ENCODE measurements around the gene RGS14. TPM values are rescaled to one million over a fixed set of nuclear protein-coding genes. Genes with fewer than 3 reads are reported as not detected.
"Not testable (repeated sequence)": the region's sequence is repeated elsewhere in the genome, so short reads cannot be mapped to it uniquely, and the experiment has no call there.

RGS14 gene
- total RNA-seq, 1 donor from 2014 or later: 46.3 TPM

DNA sequence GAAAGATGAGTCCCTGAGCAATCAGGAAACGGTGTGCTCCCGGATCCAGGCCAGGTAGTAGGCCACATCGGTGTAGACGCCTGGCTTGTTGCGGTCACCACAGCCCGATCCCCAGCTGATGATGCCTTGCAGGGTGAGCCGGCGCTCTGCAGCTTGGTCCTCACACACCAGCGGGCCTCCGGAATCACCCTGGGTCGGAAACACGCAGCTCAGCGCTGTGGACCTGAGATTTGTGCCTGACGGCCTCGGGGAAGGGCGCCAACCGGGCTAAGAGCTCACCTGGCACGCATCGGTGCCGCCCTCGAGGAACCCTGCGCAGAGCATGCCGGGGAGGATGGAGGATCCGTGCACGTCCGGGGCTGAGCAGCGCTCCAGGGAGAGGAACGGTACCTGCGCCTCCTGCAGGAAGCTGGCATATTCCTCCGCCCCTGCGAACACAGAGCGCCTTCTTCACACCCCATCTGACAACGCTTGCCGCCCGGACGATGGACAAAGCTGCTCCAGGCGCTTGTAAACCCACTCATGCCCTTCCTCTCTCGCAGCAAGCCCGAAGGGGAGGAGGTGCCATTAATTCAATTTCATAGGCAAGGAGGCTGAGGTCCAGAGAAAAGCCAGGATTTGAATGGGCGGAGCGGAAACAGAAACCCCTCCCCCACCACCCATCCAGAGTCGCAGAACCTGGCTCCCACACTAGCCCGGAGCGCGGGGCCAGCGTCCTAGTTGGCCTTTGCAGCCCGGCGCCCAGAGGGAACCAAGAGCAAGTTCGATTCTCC, 44.7 kb downstream of the RGS14 start:
- peak; percentile 78 for DNase-seq (ENCODE audit: low spot score)

DNA sequence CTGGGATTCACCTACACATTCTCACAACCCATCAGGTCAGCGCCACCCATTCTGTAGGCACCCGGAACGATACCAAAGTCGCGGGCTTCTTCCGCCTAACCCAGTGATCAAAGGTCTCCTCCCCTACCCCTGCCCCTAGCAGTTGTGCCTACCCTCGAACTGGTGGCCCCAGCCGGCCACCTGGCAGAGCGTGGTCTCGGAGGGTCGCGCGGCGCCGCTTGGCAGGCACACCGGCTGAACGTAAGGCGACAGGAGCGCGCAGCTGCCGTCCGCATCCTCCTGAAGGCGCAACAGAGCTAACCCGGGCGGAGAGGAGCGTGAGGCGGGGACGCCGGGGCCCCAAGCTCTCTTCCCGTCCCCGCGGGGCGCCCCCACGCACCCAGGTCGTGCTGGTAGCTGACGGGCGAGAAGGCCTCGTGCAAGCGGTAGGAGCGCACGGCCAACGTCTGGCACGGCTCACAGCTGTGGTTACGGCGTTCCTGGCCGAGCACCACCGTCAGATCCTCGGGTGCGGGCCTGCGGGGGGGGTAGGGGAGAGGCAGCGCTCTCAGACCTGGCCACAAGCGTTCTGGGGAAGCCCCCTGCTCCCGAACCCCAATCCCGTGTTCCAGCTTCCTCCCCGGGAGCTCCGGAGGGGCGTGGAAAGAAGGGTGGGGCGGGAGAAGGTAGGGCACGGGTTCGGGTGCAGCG, 45.5 kb downstream of the RGS14 start:
- no peak for DNase-seq (ENCODE audit: low spot score)

DNA sequence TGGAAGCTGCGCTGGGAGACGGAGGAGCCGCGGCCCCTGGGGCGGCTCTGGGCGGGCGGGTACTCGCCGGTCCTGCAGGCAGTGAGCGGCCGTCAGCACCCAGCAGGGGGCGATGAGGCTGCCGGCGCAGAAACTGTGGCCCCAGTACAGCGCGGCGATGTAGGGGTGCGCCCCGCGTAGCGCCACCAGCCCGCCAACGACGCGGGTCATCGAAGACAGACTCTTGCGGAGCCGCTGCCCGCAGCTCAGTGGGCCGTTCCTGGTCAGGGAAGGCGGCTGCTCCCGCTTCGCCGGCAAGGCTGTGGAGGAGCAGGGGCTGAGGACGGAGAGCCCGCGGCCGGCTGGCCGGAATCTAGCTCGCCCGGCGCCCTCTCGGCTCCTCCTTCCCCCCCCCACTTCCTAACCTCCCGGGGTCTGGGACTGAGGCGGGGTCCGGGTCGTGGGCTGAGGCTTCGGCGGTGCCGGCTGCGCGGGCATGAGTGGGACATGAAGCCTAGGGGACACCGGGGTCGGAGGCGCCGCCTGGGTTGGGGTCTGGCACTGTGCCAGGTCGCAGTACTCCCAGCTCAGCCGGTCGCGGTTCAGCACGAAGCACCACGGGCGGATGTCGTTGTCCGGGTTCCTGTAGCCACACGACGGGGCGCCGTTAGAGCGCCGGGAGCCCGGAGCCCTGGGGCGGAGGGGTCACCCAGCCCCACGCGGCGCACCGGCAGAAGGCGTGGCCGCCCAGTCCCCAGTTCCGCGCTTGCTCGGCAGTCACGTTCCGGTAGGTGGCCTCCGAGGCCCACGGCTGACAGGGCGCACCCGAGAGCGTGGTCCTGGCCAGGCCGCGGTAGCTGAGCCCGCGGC, 46.3 kb downstream of the RGS14 start:
- DNase-seq (ENCODE audit: low spot score): peak; percentile 87

DNA sequence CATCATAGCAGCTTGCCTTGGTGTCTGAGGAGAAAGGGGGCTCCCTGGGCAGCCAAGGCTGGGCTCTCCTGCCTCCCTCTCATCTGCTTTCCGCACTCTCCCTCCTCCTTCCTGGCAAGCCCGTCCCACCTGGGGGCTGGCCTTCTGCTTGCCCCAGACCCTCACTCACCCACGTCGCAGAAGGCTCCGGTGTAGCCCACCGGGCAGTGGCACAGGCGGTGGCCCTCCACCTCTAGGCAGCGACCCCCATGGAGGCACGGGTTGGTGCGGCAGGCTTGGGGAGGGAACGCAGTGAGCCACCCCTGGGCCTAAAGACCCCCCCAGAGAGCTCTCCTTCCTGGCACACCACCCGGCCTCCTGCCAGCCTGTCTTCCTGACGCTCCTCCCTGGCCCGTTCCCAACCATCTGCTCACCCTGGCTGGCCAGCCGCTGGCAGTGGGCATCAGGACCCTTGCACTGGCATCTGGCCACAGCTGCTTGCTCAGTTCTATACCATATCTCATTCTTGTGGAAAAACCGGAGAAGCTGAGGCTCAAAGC, 47.0 kb downstream of the RGS14 start:
- DNase-seq (ENCODE audit: low spot score): no peak

DNA sequence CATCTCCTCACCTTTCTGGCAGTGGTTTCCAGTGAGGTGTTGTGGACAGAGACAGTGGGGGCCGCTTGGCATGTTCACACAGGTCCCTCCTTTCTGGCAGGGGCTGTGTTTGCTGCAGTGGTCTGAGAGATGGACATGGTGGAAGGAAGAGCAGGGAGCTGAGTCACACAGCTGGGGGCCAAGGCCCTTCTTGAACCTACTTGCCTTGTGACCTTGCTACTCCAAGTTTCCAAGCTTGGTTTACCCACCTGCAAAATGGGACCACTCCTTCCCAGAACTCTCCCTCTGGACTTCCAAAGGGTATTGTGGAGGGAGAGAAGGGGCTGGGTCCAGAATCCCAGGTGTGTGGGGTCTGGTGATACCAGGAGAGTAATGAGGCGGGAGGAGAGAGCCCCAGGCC, 47.6 kb downstream of the RGS14 start:
- DNase-seq (ENCODE audit: low spot score): no peak

DNA sequence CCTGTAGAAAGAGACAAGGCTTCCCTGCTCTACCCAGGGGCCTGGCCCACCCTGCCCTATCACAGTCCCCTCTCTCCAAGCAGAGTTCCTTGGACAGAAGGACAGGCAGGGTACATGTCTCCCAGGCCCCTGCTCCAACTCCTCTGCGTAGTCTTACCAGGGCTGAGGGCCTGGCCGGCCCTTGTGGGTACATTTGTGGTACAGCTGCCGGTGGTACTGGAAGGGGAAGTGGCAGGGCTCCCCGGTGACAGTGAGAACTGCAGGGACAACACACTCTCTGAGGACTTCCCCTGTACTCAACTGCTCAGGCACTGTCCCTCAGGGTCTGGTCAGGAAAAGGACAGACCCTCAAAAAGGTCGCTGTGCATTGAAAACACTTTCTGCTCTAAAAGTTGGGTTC, 48.1 kb downstream of the RGS14 start:
- DNase-seq (ENCODE audit: low spot score): no peak

DNA sequence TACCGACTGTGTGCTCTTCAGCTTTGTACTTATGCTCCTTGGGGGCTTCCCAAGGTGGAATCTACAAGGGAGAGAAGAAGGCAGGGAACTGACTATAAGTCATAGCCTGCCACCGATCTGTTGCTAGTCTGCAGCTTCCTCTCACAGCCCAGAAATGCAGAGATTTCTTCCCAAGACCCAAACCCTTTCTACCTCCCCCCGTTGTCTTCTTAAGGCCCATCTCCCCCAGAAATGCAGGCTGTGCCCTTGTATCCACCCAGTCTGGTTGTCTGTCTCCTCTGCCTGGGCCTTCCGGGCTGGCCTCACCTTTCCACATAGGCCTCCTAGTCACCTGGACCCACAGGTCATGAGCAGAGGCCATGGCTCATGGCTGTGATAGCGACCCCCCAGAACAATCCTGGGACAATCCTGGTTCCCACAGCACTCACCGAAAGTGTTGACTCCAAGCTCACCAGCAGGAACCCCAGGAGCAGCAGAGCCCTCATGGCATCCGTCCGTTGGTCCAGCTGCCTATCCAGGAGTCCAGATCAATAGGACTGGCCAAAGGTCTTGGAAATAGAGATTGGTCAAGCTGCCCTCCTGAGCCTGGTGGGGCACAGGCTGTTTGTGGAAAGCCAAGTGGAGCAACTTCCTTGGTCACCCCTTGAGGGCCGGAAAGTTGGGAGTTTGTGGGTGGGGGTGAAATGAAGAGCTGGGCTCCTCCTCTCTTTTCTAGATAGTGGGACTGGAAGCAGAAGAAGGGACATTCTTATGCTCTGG, 51.5 kb downstream of the RGS14 start, which contains the start of gene F12:
TSS of gene F12 (minus strand) at position 522 of the 759 bp plus-strand sequence. CDS start at position 485, 37 bp downstream.
- DNase-seq (ENCODE audit: low spot score): no peak

DNA sequence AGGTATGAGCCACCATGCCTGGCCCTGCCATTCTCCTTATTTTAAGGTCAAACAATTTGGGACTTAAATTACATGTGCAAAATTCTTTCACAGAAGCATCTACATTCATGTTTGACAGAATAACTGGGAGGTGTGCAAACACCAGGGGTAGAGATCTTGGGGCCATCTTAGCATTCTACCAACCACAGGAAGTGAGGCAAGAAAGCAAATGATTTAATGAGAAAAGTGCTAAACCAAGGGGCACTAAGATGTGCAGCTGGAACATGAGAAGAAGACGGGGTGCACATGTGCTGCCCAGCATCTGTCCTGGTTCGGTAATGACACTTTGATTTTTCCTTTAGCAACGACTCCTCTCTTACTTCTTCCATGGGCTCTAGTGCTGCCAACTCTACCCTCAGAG, 52.9 kb downstream of the RGS14 start:
- DNase-seq (ENCODE audit: low spot score): no peak

DNA sequence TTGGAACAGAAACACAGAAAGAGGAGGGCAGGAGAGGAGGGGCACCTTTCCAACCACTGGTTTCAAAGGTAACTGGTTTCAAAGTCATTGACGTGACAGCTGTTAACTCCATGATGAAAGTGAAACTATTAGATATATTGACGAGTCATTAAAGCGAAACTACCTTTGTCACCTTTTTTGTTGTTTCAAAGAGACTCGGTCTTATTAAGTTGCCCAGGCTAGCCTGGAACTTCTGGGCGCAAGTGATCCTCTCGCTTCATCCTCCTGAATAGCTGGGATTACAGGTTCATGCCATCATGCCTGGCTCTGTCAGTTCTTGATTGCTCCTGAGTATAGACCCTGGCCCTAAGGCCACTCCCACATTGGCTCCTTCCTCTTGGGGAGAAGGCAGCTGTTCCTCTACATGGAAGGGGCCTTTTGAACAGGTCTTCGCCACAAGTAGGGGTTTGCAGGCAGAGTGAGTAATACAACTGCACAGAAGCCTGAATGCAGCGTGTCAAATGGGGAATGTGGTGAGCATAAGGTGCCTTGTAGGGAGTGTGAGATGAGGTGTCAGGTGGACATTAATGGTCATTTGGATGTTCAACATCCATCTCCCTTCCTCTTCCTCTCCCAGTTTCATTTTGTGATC, 55.0 kb downstream of the RGS14 start:
- DNase-seq (ENCODE audit: low spot score): no peak

DNA sequence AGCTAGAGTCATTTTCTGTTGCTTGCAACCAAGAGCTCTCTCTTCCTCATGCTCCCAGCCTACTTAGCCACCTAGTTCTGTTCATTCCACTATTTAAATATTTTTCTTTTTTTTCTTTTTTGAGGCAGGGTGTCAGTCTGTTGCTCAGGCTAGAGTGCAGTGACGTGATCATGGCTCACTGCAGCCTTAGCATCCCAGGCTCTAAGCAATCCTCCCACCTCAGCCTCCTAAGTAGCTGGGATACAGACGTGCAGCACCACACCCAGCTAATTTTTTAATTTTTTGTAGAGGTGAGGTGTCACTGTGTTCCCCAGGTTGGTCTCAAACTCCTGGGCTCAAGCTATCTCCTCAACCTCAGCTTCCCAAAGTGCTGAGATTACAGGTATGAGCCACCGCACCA, 56.8 kb downstream of the RGS14 start:
- no peak for DNase-seq (ENCODE audit: low spot score)

DNA sequence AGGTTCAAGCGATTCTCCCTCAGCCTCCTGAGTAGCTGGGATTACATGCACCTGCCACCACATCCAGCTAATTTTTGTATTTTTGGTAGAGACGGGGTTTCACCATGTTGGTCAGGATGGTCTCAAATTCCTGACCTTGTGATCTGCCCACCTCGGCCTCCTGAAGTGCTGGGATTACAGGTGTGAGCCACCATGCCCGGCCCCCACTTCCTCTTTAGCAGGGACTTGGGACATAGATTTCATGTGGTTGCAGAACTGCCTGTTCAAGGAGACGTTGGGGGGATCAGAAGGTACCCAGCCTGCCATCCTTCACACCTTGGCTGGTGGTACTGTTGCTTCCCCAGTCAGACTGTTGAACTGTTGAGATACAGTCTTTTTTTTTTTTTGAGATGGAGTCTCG, 59.4 kb downstream of the RGS14 start:
- DNase-seq (ENCODE audit: low spot score): not testable (repeated sequence)

DNA sequence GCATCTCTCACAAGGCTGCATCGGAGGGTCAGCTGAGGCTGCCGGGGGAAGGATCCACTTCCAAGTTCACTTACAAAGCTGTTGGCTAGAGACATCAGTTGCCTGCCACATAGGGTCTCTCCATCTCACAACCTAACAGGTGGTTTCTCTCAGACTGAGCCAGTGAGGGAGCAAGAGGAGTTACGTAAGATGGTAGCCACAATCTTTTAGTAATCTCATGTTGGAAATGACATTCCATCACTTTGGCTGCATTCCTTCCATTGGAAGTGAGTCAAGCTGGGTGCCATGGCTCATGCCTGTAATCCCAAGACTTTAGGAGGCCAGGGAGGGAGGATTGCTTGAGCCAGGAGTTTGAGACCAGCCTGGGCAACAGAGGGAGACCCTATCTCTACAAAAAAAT, 61.3 kb downstream of the RGS14 start:
- no peak for DNase-seq (ENCODE audit: low spot score)

DNA sequence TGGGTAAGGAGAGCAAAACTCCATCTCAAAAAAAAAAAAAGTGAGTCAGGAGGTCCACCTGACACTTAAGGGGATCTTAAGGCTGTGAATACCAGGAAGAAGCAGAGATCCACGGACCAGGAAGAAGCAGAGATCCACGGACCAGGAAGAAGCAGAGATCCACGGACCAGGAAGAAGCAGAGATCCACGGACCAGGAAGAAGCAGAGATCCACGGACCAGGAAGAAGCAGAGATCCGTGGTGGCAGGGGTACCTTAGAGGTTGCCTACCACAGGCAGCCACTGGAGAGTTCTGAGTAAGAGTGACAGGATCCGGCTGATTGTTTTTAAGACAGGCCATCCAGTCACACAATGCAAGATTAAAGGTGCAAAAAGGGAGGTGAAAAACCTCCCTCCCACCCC, 62.7 kb downstream of the RGS14 start:
- DNase-seq (ENCODE audit: low spot score): not testable (repeated sequence)

DNA sequence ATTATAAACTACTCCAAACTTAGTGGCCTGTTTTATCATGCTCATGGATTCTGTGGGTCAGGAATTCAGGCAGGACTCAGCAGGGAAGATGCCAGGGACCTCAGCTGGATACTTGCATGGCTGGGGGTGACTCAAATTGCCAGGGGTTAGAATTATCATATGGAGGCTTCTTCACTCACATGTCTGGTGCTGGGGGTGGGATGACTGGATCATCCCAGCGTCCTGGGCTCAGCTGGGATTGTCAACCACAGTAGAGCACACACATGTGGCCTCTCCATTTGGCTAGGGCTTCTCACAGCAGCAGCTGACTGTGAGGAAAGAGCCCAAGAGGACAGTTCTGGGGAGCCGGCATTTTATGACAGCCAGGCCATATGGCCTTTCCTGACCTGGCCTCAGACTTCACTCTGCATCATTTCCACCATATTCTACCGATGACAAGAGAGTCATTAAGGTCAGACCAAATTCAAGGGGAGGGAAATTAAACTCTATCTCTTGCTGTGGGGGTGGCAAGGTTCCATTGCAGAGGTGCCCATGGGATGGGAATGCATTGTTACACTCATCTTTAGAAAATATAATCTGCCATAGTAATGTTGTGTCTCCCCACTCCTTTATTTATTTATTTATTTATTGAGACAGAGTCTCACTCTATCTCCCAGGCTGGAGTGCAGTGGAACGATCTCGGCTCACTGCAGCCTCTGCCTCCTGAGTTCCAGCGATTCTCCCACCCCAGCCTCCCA, 63.5 kb downstream of the RGS14 start:
- DNase-seq (ENCODE audit: low spot score): no peak

Other genes with a start within 250 kb of the RGS14 start
- 82.1 TPM for gene NSD1, start 224.2 kb upstream of the RGS14 start, total RNA-seq
- 61.0 TPM for gene RAB24, start 54.2 kb upstream of the RGS14 start, total RNA-seq
- 106 TPM for gene PRELID1, start 54.1 kb upstream of the RGS14 start, total RNA-seq
- gene MXD3, start 46.0 kb upstream of the RGS14 start, total RNA-seq: 9.7 TPM
- 184 TPM for gene LMAN2, start 6.3 kb upstream of the RGS14 start, total RNA-seq
- 0.06 TPM for gene SLC34A1, start 26.5 kb downstream of the RGS14 start, total RNA-seq
- not detected for gene PFN3, start 42.7 kb downstream of the RGS14 start, total RNA-seq
- gene F12, start 51.6 kb downstream of the RGS14 start, total RNA-seq: 15.3 TPM
- gene GRK6, start 68.8 kb downstream of the RGS14 start, total RNA-seq: 39.5 TPM
- 7.8 TPM for gene PRR7, start 88.9 kb downstream of the RGS14 start, total RNA-seq
- gene DBN1, start 115.7 kb downstream of the RGS14 start, total RNA-seq: 89.0 TPM
- gene PDLIM7, start 139.7 kb downstream of the RGS14 start, total RNA-seq: 227 TPM
- 12.8 TPM for gene DOK3, start 151.9 kb downstream of the RGS14 start, total RNA-seq
- gene DDX41, start 159.0 kb downstream of the RGS14 start, total RNA-seq: 84.8 TPM
- 98.1 TPM for gene FAM193B, start 196.6 kb downstream of the RGS14 start, total RNA-seq
- 155 TPM for gene TMED9, start 234.3 kb downstream of the RGS14 start, total RNA-seq
- gene B4GALT7, start 242.2 kb downstream of the RGS14 start, total RNA-seq: 36.1 TPM

All from mucosa of gallbladder (tissue), 1 donor.